LNCaP clone FGC (cell line): ENCODE measurements around the gene LCT.

Experiments used
- DNase-seq: peaks from one replicate; pipeline ENCODE4 v3.0.0-alpha.2; 2011; ENCODE audit warnings: low read depth
- H3K4me3 ChIP-seq: 2 replicates; pipeline ENCODE4 v1.5.1; 2011; ENCODE audit warnings: mild to moderate bottlenecking, low read depth, low read length, control low read depth
- TF ChIP-seq, protein P1 (sequence below): IDR thresholded peaks from 2 replicates; pipeline ENCODE4 v1.5.1; 2012; ENCODE audit warnings: mild to moderate bottlenecking; ENCODE audit not compliant: control insufficient read depth, insufficient read depth; ENCODE audit errors: extremely low read depth

Gene LCT

GRCh38 chr2:135786823-135787222 is 50.2 kb downstream of the LCT start:
- no peak overlapping the region for H3K4me3 ChIP-seq
- DNase-seq: no peak
- TF ChIP-seq, protein P1, sequence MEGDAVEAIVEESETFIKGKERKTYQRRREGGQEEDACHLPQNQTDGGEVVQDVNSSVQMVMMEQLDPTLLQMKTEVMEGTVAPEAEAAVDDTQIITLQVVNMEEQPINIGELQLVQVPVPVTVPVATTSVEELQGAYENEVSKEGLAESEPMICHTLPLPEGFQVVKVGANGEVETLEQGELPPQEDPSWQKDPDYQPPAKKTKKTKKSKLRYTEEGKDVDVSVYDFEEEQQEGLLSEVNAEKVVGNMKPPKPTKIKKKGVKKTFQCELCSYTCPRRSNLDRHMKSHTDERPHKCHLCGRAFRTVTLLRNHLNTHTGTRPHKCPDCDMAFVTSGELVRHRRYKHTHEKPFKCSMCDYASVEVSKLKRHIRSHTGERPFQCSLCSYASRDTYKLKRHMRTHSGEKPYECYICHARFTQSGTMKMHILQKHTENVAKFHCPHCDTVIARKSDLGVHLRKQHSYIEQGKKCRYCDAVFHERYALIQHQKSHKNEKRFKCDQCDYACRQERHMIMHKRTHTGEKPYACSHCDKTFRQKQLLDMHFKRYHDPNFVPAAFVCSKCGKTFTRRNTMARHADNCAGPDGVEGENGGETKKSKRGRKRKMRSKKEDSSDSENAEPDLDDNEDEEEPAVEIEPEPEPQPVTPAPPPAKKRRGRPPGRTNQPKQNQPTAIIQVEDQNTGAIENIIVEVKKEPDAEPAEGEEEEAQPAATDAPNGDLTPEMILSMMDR: no peak

DNA sequence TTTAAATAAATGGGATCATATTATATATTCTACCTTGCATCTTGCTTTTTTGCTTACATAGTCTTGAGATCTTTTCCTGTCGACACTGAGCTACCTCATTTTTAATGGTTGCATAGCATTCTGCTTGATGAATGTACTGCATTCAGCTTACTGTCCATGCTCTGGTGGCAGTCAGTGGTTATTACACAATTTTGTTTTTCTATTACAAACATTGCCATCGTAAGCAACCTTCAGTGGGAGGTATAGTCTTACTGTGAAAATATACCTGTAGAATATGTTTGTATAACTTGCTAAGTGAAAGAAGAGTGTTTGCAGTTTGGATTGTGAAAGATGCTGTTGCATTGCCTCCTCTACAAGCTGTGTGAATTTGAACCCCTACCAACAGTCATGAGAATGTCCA is 52.0 kb downstream of the LCT start:
- TF ChIP-seq, protein P1: 0 out of 2 replicates have a peak, but pooled peaks have one; percentile 11
- no peak for DNase-seq
- no peak overlapping the region for H3K4me3 ChIP-seq

- TF ChIP-seq, protein P1: no peak
- H3K4me3 ChIP-seq: no peak overlapping the region
- no peak for DNase-seq
Observed at GRCh38 chr2:135783439-135783838, 53.5 kb downstream of the LCT start.

- DNase-seq: no peak
- TF ChIP-seq, protein P1: no peak
- no peak overlapping the region for H3K4me3 ChIP-seq
Observed at GRCh38 chr2:135782231-135782630, 54.8 kb downstream of the LCT start.

DNA sequence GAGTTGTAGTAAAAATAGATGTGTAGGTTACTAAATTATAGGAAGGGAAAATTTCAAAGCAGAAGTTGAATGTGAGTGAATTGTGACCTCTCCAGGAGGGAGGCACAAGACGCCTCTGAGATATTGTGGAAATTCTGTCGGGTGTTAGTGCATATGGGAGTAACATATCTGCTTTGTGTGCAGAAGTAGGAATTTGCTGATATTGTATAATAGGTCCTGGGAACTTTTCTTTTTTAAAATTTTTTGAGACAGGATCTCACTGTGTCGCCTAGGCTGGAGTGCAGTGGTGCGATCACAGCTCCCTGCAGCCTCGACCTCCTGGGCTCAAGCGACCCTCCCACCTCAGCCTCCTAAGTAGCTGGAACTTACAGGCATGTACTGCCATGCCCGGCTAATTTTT is 60.6 kb downstream of the LCT start:
- TF ChIP-seq, protein P1: no peak
- no peak overlapping the region for H3K4me3 ChIP-seq
- DNase-seq: no peak

GRCh38 chr2:135775420-135775819 is 61.6 kb downstream of the LCT start:
- no peak for DNase-seq
- no peak overlapping the region for H3K4me3 ChIP-seq
- TF ChIP-seq, protein P1: no peak

DNA sequence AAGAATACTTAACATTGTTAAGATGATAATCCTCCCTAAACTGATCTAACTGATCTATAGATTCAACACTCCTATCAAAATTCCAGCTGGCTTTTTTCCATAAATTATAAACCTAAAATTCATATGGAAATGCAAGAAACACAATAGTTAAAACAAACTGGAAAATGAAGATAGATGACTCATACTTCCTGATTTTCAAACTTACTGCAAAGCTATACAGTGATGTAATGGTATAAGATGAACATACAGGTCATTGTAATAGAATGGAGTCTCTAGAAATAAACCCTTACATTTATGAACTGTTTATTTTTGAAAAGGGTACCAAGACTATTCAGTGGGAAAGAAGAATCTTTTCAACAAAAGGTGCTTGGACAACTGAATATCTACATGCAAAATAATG is 63.1 kb downstream of the LCT start:
- TF ChIP-seq, protein P1: no peak
- no peak for DNase-seq
- H3K4me3 ChIP-seq: no peak overlapping the region
